EH (cell line): ENCODE data around the gene ETV6.

Source experiments
- DNase-seq: peaks from one replicate; pipeline ENCODE4 v3.0.0-alpha.2; 2015; ENCODE audit warnings: low read depth

ETV6 gene

DNA sequence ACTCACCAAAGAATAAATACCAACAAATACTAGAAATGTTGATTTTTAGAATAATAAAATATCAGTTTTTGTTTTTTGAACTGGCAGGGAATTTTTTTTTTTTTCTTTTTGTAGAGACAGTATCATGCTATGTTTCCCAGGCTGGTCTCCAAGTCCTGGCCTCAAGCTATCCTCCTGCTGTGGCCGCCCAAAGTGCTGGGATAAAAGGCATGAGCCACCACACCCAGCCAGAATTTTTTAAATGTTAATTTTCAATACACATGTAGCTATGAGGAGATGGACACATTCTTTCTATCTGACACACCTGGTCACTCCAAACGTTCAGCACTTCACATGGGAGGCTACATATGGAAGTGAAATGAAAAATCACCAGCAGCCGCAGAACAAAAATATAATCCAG lies 126.8 kb downstream of the ETV6 start:
- no peak for DNase-seq

DNA sequence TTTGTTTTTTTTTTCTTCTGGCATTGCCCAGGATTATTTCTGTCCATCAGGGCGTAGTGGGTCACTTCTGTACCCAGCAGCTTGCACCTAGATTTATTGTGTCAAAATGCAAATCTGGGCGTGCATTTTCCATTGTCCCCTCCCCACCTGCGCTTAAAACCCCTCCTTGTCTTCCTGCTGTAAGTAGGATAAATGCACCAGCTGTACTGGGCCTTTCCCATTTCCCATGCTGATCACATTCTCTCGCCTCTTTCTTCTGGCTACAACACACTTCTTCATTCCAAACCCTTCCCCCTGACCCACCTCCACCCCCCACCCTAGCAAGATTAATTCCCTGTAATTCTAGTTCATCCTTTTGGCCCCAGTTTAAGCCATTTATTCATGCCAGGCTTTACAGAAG lies 128.0 kb downstream of the ETV6 start:
- no peak for DNase-seq

DNA sequence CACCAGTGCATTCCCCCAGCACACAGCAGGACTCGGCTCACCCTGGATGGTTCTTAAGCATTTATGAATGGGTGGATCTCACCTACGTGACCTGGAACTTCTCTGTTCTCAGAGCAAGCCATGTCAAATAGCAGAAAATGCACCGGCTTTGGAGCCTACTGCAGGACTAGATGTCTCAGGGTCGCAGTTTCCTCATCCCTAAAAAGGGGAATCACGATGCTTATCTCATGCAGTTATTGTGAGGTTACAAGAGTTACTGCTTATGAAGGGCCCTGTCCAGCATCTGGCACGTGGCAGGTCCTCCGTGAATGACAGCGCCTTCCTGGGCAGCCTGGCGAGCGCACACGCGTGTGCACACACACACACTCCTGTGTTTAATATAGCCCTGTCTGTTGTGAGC lies 128.5 kb downstream of the ETV6 start:
- no peak for DNase-seq

DNA sequence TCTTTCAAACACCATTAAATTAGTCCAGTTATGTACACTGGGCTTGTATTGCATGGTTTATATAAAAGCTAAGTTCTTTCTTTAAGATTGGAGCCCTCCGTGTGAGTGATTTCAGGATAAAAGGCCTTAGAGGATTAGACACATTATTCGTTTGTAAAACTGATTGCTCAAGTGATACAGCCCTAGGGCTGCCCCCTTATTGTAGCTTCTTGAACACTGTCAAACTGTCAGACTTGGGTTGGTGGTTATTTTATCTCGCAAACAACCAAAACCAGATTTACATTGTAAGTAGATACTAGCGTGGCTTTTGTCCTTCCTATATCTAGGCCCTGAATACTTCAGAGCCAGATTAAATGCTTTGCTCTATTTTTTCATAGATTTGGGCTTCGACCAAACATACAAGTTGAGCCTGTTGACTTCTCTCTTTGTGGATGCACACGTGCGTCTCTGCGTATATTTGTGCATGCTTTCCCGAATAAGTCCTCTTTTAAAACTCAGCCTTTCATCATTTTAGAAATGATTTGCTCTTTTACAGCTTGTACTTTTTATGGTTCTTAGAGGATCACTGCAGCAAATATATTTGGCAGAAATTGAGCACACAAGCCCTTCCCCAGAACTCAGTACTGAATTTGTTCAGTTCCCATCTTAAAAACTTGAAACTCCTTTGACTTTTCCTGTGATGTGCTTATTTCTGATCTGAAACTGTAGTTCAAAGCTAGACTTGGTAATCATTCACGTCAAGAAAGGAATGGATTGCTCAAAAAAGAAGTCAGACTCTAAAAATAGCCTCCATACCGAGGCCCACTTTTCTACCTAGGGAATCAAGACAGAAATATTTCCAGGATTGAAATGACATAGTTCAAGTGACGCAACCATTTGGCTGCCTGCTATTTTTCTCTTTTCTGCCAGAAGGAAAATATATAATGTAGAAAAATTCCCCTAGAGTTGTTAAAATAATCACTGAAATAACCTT lies 129.5 kb downstream of the ETV6 start:
- peak; percentile 80 for DNase-seq

DNA sequence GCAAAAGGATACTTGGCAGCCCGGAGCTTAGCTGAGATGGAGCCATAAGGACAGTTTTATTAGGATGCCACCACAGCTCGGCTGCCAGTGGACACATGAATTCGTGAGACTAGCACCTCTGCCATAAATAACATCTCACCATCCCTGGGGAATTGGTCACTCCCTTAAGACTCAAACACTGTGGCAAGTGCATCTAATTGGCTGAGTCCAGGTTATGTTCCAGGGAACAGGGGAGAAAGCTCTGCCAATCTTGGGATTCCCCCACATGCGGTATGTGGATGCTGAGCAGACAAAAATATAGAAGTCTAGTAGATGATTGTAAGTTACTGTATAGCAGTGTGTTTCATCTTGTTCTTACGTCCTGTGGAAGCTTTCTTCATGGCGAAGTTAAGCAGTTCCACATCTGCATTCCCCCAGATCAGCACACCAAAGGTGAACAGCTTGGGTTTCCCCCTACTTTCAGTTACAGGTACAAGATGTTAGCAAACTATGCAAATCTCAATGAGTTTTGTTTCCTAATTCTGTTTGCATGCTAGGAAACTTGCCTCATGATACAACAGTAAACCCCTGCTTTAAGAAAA lies 131.1 kb downstream of the ETV6 start:
- DNase-seq = no peak

DNA sequence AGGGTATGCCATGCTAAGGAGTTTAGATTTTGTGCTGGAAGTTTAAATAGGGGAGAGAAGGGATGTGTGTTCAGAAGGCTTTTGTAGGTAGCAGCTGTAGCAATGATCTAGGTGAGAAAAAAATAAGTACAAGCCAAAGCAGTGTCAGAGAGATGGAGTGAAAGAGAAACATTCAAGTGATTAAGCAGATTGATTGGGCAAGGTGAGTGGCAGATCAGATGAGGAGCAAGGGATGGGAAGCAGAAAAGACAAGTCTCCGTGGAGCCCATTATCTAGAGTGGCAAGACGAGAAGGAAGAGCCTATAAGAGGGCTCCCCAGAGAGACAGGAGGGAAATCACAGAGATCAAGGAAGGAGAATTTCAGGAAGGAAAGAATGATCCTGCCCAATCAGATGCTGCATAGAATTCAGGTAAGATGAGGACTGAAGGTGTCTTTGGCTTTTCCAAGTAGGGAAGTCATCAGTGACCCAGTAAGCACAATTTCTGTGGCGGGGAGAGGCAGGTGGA lies 133.5 kb downstream of the ETV6 start:
- no peak for DNase-seq

DNA sequence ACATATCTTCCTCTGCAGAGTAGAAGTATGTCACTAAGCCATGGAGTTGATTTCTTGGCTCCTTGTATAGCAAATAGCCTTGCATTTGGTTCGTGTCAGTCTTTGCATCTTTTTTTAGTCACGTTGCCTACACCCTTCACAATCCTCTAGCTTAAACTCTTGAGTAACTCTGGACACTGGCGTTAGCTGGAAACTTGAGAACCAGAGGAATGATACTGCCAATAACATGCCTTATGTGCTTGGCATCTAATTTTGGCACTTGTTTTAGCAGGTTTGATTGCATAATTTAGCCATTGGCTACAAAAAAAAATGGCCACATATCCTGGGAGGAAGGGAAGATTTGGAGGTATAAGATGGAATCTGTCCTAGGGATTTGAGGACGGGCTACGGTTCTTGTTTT lies 136.2 kb downstream of the ETV6 start:
- peak; percentile 40 for DNase-seq

DNA sequence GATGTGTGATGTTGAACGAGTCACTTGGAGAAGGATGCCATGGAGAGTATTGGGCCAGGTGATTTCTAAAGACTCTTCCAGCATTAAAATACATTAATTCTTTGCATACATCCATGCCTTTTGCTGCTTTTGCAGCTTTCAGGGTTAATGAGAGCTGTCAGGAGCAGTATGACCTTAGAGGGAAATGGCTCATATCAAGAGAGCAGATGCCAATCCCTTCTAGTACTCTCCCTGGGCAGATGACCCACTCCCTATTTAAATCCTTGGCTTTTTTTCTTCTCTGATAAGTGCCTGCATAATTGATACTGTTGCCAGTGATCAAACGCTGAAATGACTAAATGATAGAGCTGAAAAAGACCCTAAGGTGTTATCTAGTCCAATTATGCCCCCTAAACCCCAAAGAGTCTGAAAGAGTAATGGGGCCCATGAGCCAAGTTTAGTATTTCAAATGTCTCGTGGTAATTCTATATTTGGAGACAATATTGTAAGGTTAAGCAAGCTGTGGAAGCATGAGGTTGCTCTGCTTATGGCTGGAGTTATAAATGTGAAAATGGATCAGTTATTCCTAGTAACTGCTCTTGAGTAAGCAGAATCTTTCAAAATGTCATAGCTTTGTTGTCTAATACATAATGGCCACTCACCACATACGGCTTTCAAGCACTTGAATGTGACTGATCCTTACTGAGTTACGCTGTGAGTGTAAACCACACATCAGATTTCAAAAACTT lies 137.3 kb downstream of the ETV6 start:
- no peak for DNase-seq

DNA sequence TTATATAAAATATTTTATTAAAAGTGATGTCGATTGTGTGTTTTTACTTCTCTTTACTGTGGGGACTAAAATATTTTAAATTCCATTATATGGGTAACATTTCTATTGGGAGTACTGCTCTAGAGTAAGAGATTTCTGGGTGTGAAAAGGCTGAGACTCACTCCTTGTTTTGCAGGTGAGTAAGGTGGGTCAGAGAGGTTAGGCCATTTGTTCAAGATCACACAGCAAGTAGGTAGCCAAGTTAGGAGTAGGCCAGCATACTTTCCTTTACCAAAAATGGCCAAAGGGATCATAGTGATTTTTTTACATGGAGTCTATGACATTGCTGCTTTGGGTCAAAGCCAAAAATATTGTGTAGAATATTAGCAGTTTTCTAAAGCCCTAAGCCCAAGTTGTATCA lies 138.0 kb downstream of the ETV6 start:
- no peak for DNase-seq

DNA sequence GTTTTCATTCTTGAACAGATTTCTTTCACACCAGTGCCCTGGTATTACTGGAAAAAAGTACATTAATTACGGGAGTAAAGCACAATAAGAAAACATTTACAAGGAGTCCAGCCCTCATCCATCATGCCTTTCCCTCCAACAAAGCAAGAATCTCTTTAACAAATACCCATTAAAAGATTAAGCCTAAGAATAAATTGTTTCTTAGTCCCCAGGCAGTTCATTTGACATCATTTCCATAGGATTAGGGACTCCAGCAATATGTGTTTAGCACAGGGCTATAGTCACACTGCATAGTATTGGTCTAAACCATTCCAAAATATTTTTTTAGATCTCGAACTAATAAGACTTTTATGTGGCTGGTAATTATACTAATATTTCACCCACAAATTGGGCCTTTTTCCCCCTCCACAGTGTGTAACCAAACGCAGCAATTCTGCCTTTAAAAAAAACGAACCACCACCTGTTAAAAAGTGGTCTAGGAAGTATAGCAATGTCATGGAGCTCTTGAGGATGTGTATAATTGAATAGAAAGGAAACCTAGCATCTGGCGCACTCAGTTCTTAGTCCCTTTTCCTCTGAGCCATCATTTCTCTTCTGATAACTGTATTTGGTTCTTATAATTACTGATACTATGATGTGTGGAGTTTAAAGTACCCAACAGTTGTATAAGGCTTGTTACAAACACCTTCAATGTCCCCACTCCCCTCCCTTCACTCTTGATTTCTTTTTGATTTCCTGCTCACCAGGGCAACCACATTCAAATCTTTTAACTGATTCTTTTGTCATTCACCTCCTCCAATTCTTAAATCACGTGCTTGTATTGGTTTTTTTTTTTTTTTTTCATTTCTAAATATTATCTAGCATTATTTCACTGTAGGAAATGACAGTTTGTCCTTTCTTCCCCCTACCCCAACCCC lies 138.7 kb downstream of the ETV6 start:
- no peak for DNase-seq

DNA sequence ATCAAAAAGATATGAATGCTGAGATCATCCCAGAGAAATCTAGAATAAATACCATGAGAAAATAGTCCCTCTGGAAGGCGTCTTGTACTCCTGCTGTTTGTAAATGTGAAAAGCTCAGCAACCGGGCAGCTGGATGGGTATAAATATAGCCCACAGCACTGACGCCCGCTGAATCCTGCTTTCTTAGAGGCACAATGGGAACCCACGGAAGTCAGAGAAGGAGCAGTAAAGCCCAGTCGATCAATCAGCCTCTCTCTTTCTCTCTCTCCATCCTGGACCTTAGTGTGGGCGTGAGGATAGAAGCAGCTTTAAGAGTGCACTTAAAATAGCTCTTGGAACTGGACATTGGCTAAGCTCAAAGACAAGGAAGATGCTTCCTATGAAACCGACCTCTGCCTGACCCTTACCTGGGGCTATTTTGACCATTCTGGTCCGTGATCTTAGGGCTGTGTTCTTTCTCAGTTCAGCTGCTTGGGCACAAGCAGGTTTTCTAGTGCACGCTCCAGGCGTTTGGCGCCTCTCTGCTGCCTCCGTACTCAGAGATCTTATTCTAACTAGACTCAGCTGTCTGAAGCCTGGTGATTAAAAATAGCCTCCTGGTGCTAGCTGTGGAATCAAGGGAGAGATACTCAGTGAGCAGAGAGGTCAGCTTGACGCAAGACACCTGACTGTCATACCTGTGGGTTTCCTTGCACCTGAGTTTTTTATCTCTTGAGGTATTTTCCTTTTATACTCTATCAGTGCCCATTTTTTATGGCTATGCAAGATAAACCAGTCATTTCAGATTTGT lies 144.6 kb downstream of the ETV6 start:
- DNase-seq = peak; percentile 56

DNA sequence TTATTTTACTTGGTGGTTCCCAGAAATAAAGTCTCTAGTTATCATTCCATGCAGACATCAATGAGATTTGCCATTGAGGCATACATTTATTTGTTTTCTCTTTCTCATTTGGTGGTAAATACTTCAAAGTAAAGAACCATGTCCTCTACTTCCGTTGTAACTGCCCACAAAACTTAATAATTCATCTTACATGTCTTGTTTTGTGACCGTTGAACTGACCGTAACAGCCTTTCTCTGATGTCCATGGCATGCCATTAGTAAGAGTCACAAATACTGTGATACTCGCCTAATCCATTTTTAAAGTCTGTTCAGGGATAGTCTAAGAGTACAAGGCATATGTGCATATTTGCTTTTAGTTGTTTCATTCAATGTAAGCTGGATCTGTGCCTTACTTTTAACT lies 145.3 kb downstream of the ETV6 start:
- no peak for DNase-seq

DNA sequence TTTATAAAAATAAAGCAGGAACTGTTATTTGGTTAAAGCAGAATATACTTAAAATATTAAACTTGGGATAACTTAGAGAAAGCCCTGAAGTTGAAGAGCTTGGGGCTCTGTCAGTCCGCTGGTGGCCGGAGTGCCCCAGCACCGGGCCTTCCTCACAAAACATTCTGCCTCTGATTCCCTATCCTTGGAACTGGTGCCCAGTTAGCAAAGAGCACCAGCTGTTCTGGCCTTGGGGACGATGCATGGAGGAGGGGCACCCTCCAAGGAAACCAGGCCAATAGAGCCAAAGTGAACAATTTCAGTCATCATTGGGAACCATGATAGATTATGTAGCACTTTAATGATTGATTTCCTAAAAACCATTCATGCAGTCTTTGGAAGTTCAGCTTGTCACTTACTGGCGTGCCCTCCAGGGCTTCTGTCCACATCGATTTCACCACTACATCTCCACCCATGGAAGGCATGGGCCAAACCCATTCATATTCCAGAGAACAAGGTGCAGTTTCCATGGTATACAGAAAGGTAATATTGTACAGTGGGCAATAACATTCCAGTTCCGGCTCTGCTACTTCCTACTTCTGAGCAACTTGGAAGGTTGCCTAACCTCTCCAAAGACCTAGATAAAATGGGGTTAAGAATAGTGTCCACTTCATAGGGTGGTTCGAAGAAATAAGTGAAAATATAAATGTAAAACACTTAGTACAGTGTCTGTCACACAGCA lies 145.9 kb downstream of the ETV6 start:
- no peak for DNase-seq

DNA sequence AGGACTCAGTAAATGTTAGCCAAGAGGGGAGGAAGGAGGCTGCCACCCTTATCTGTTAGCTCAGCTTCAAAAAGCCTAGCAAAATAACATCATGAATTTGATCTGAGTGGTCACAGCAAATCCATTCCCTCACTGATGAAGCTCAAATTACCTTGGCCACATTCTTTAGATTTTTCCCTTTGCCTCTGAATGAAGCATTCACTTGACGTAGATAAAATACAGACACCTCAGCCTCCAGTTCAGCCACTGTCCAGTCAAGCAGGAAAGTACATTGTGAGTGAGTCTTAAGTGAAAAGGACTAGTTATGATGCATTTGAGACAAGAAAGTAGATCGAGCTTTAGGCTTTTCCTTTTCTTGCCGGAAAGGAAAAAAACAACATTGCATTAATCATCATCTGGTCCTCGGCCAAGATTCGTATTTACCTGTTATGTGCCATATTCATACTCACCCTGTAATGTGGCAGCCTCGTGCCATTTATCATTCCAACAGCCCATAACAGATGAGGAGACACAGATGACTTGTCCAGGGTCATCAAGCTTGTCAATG lies 146.5 kb downstream of the ETV6 start:
- peak; percentile 86 for DNase-seq

DNA sequence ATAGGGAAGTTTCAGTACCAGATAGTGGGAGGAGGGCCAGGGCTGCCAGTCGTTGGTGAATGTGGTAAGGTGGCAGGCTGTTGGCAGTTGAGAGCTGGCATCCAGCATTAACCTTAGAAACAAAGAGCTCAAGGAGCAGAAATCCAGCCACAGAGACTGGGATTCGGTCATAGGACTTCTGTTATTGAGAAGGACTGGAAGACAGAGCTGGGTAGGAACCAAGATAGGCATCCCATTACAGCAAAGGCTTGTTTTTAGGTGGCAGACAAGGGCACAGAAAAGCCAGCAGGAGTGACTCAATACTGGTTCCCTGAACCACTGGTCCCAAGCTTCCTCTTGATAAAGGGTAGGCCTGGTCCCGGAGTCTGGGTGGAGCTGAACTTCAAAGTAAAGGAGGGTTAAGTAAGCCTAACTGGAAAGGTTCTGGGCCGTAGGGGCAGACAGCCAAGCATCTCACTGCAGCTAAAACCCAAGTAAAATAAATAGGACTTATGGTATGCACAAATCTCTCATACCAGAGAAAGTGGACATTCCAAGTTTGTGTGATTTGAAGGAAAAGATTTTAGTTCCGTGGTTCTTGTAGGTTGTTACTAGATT lies 147.9 kb downstream of the ETV6 start:
- peak; percentile 99 for DNase-seq

DNA sequence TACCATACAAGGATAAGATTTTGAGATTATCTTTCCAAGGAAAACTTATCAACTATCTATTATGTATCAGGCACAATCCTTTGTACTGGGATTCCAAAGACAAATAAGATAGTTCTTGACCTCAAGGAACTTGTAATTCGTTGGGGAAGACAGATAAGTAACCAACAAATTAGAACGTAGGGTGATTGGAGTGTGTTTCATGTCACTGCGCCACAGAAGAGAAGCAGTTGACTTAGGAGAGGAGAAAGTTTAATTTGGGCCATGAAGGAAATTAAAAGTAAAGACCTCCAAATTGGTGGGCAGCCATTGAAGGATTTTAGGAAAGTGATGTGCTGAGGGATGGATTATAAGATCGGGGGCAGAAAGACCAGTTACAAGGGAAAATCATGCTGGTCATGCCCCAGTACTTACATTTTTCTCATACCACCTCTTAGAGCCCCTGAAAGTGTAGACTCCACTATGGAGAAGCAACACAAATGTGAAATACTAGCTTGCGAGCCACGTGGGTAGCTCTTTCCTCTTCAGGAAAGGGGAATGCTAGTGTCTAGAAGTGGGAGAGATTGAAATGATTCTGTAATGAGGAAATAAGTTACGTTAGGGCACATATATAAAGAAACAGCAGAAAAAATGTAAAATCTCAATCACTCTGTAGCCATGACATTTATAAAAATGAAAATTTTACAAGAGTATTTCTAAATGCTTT lies 148.7 kb downstream of the ETV6 start:
- no peak for DNase-seq

DNA sequence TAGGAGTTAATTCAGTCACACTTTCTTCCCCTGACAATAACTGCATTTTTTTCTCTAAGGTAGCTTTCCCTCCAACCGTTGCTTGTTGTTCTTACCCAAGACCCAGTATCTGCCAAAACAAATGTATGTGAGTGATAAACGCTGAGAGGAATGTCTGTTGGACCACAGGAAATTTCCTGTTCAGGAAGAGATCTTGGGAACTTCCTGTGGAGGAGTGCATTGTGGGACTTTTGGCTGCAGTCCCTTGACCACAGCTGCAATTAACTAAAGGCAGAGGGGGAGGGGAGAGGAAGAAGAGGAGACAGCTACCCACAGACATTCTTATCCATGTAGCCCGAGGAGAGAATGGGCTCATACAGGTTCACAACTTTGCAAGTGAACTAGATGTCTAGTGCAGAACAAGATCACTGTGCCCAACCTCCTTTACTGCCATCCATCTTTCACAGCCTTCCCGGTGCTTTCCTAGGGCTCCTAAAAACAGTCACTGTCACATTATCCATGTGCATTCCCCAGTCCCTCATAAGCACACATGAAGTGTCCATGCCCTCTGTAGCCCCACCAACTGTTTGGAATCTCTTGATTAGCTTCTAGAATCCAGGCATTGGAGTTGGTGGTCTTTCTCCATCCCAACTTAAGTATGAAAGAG lies 149.5 kb downstream of the ETV6 start:
- DNase-seq = peak; percentile 98

DNA sequence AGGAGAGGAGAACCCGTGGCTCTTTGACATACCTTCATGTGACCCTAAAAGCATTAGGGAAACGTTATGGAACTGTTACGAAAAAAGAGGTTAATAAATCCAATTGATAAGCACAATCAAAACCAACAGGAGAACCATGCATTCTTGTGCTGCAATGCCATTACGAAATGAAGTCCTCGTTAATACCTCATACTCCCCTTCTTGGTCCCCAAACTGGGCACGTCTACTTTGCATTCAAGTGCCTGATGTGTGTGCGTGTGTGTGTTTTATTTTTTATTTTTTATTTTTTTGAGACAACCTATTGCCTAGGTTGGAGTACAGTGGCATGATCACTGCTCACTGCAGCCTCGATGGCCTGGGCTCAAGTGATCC lies 150.0 kb downstream of the ETV6 start:
- no peak for DNase-seq
